Hindlimb muscle (tissue), 1 donor: ENCODE measurements around the gene CSMD2. TPM values are rescaled to one million over a fixed set of nuclear protein-coding genes. Genes with fewer than 3 reads are reported as not detected.
"Not testable (repeated sequence)": the region's sequence is repeated elsewhere in the genome, so short reads cannot be mapped to it uniquely, and the experiment has no call there.

Experiments
- DNase-seq: peaks from one replicate; pipeline ENCODE4 v3.0.0-alpha.2; 2013
- polyA plus RNA-seq: library from polyadenylated mRNA; unstranded; fragments of 120-200 nt; gene quantifications from one replicate; pipeline ENCODE4 v1.2.1, GENCODE V29; 2013; ENCODE audit not compliant: insufficient read length

The CSMD2 gene
- polyA plus RNA-seq, 1 donor = 0.46 TPM

DNA sequence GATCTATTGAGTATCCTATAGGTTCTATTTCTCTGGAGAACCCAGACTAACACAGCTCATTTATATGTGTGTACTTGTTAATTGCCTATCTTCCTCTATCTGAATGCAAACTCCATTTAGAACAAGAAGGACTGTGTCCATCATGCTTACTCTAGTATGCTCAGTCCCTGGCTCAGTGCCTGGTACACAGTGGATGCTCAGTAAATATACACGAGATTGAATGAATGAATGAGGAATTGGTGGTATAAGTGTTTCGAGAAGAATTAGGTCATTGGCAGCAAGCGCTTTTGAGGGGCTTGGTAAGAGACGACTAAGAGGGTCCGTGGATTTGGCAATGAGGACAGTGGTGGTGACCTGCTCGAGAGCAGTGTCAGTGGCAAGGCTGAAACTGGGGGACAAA lies 112.5 kb downstream of the CSMD2 start:
- DNase-seq = no peak

DNA sequence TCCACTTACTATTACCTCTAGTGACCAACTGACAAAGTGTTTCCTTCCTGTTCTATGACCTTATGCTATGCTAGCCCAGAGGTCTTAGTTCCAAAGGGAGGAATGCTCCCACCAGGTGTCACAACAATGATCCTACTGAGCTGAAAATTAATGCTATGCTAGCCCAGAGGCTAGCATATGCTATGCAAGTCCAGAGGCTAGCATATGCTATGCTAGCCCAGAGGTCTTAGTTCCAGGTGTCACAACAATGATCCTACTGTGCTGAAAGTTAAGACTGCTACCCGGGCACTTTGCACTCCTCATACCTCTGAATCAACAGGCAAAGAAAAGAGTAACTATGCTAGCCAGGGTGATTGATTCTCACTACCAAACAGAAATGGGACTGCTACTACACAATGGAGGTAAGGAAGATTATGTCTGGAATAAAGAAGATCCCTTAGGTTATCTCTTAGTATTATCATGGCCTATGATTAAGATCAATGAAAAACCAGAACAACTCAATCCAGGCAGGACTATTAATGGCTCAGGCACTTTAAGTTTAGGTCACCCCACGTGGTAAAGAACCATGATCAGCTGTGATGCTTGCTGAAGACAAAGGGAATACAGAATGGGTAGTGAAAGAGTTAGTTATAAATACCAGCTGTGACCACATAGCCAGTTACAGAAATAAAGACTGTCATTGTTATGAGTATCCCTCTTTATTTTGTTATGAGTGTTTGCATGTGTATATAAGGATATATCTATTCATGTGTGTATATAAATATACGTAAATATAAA lies 114.1 kb downstream of the CSMD2 start:
- DNase-seq = no peak

DNA sequence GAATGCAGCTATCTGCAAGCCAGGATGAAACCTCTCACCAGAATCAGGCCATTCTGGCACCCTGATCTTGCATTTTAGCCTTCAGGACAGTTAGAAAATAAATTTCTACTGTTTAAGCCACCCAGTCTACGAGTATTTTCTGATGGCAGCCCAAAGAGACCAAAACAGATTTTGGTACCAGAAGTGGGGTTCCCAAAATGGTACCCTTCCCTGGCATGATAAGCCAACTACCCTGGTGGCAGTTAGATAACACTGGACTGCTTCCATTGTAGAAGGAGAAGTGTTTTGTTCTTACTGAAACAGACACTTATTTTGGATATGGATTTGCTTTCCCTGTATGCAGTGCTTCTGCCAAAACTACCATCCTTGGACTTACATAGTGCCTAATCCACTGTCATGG lies 115.0 kb downstream of the CSMD2 start:
- DNase-seq = no peak

GRCh38 chr1:34049477-34049876 lies 115.6 kb downstream of the CSMD2 start:
- DNase-seq = no peak

GRCh38 chr1:34037856-34038255 lies 127.2 kb downstream of the CSMD2 start:
- no peak for DNase-seq

- DNase-seq = no peak
Measured at GRCh38 chr1:34037109-34037508, 127.9 kb downstream of the CSMD2 start.

- no peak for DNase-seq
Measured at GRCh38 chr1:34034036-34034435, 131.0 kb downstream of the CSMD2 start.

GRCh38 chr1:34029954-34030353 lies 135.1 kb downstream of the CSMD2 start:
- DNase-seq = no peak

GRCh38 chr1:34029515-34029914 lies 135.5 kb downstream of the CSMD2 start:
- DNase-seq = no peak

DNA sequence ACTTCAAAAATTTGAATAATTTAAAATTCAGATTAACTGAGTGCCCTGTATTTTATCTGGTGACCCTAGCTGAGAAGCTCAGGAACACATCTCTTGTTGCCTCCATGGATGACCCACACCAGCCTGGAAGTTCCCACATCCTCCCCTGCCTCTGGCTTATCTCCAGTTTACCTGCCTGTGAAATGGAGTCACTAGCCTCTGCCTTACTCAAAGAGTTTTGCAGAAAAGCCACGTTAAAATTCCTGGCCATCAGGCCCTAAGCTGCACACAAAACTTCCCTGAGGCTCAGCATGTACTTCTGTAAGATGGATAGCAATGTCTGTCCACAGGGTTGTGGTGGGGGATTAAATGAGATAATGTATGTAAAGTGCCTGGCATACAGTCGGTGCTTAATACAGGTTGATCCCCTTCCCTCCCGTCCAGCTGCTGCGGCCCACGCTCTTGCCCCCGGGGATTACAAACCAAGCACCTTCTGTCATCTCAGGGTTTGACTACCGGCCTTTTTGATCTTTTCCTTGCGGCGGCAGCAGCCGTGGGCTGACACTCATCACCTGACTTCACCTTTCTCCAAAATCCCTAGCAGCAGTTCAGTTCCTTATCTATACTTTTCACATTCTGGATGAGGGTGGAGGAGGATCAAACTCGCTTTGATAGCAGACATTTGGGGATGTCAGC lies 136.5 kb downstream of the CSMD2 start:
- DNase-seq = no peak

- no peak for DNase-seq
Measured at GRCh38 chr1:34025675-34026074, 139.4 kb downstream of the CSMD2 start.

DNA sequence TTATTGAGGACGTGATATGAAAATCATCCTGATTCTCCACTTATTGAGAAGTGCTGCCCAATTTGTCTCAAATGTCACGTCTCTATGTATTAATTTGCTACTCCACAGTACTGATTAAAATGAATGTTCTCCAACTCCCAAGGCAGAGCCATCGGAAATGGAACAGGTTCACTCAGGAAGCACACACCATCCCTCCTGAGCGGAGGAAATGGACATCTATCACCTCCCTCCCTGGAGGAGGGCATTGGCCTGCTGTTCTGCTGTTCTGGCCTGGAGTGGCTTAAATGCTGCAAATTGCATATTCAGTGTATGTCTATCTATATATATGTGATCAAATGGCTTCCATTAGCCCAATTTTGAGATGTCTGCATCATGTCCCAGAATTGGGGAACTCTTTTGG lies 140.5 kb downstream of the CSMD2 start:
- no peak for DNase-seq

- no peak for DNase-seq
Measured at GRCh38 chr1:34019741-34020552, 145.1 kb downstream of the CSMD2 start.

DNA sequence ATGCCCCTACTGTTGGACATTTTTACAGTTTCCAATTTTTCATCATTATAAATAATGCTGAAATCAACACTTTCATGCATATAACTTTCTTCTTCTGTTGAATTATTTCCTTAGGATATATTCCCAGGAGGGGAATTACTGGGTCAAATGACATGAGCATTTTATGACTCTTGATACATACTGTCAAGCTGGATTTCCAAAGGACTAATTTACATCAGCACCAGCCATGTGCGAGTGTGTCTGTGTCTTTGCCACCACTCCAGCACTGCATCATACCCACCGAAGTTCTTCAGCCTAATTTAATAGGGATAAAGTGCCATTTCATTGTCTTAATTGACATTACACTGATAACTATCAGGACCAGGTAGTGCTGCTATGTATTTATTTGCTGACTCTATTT lies 146.7 kb downstream of the CSMD2 start:
- DNase-seq = no peak

- DNase-seq = not testable (repeated sequence)
Measured at GRCh38 chr1:34016281-34016680, 148.7 kb downstream of the CSMD2 start.

GRCh38 chr1:34013958-34014737 lies 150.9 kb downstream of the CSMD2 start:
- DNase-seq = no peak

DNA sequence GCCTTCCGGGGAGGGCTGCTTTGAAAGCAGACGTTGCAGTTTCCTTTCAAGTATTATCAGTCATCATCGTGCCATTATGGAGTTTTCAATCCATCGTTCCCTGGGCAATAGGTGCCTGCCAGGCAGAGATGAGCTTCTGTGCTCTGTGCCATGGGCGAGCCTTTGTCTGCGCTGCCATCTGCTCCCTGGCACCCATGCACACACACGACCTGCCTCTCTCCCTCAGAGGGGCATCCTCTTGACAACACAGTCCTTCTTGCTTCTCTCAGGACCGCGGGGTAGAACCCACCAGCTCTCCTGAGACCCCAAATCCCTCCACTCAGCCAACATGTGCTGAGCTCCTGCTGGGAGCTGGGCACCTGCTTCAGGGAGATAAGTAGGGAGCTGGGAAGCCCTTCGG lies 151.9 kb downstream of the CSMD2 start:
- no peak for DNase-seq

DNA sequence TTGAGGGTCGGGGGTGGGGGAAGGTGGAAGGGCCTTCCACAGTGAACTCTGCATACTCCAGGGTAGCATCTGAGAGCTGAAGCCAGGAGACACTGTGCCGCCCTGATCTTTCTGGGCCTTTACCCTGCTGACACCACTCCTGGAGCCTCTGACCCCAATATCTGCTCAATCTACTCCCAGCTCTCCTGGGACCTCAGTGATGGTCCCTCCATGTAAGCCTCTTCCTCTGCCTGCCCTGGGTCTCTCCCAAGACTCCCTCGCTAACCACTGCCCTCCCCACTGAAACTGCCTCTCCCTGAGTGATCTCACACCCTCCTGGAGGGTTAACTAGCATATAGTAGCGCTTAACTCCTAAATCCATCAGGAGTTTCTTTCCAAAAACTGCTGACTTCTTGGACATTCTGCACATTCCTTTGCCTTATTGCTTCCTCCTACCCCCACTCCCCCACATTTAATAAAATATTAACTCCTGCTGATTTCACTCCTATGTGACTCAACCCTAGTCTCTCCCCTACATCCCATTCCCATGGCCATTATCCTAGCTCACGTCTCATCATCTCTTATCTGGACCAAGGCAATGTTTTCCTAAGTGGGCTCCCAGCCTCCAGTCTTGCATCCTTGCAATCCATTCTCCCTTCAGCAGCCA lies 155.6 kb downstream of the CSMD2 start:
- DNase-seq = no peak

GRCh38 chr1:34007760-34008159 lies 157.3 kb downstream of the CSMD2 start:
- no peak for DNase-seq

DNA sequence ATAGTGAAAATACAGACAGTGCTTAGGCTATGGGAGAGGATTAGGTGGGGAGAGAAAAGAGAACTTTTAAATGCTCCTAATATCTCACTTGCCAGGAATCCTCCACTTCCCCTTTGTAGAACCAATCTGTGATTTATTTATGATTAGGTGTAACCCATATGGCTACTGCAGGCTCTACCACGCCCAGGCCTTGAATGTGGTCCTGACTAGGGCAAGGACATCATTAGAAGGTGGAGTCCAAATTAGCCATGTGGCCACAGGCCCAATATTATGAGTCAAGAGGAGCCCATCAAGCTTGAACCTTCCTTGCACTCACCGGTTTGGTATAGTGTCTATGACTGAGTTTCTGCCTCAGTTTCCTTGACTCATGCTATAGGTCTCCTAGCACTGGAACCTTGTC lies 159.7 kb downstream of the CSMD2 start:
- DNase-seq = no peak

- no peak for DNase-seq
Measured at GRCh38 chr1:34002810-34003209, 162.2 kb downstream of the CSMD2 start.
